Lower lobe of right lung (tissue), 2 donors: ENCODE data around the gene MEG3. TPM values are rescaled to one million over a fixed set of nuclear protein-coding genes. Genes with fewer than 3 reads are reported as not detected.

Experiments
- ATAC-seq, 2 donors: fragments of 200-7000 bp; cut with Tn5 transposase; one replicate each; pipeline ENCODE4 v1.9.1; 2020 to 2022; ENCODE audit warnings: mild to moderate bottlenecking in 2 of 2, moderate library complexity in 2 of 2
- DNase-seq: peaks from one replicate; pipeline ENCODE4 v3.0.0-alpha.2; 2020
- H3K27ac ChIP-seq: fragments of 200-600 bp; one replicate; pipeline ENCODE4 v1.8.0; 2022
- H3K27me3 ChIP-seq: fragments of 200-600 bp; one replicate; pipeline ENCODE4 v1.8.0; 2022; ENCODE audit warnings: low read depth
- H3K36me3 ChIP-seq: fragments of 200-600 bp; one replicate; pipeline ENCODE4 v1.8.0; 2022; ENCODE audit warnings: mild to moderate bottlenecking
- H3K4me1 ChIP-seq: fragments of 200-600 bp; one replicate; pipeline ENCODE4 v1.8.0; 2022
- H3K4me3 ChIP-seq: fragments of 200-600 bp; one replicate; pipeline ENCODE4 v1.8.0; 2022; ENCODE audit warnings: mild to moderate bottlenecking
- H3K9me3 ChIP-seq: fragments of 200-600 bp; one replicate; pipeline ENCODE4 v1.8.0; 2022
- intact Hi-C: fragments of 100-400 bp; cut with DNase I; formaldehyde crosslinking; loops from one replicate; pipeline ENCODE4 v1.11.0; 2022
- total RNA-seq: library from RNA; stranded (reverse); fragmentation: NEBNext Ultra II Directional; extraction: Animal tissue kit (Norgen Biotek cat#: 25700); gene quantifications from one replicate; pipeline ENCODE4 v1.2.1, GENCODE V29; 2021
- TF ChIP-seq, protein P1 (sequence below): fragments of 200-600 bp; IDR thresholded peaks from one replicate; pipeline ENCODE4 v1.8.0; 2022; ENCODE audit warnings: antibody characterized with exemption, mild to moderate bottlenecking
- donor health status: DM: no; HTN: yes; CAD: no; lungs with severe emphysema.

Gene MEG3
- total RNA-seq, 1 donor from 2014 or later, result 16.6 TPM

DNA sequence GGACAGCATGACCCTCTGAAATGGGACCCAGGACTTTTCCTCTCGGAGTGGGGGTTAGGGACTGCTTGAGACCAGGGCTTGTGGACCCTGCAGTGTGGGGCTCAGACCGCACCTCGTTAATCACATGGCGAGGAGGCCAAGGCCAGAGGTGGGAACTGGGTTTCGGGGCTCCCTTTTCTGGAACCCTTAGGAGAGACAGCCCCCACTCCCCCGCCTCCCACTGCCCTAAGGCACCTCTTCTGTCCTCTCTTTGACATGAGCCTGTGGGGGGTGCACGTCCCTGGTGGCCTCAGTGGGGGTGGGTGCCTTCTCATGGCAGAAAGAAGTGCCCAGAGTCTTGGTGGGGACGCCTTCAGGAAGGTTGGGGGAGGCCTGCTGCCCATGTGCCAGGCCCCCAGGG is 53.3 kb downstream of the MEG3 start:
- no peaks in the 10 kb centered on the region for H3K36me3 ChIP-seq
- no peaks in the 10 kb centered on the region for H3K4me1 ChIP-seq
- peaks cover 5% of the 10 kb centered on the region for H3K27me3 ChIP-seq
- DNase-seq, result peak; percentile 18
- no peak overlapping the region for H3K27ac ChIP-seq
- TF ChIP-seq, protein P1, sequence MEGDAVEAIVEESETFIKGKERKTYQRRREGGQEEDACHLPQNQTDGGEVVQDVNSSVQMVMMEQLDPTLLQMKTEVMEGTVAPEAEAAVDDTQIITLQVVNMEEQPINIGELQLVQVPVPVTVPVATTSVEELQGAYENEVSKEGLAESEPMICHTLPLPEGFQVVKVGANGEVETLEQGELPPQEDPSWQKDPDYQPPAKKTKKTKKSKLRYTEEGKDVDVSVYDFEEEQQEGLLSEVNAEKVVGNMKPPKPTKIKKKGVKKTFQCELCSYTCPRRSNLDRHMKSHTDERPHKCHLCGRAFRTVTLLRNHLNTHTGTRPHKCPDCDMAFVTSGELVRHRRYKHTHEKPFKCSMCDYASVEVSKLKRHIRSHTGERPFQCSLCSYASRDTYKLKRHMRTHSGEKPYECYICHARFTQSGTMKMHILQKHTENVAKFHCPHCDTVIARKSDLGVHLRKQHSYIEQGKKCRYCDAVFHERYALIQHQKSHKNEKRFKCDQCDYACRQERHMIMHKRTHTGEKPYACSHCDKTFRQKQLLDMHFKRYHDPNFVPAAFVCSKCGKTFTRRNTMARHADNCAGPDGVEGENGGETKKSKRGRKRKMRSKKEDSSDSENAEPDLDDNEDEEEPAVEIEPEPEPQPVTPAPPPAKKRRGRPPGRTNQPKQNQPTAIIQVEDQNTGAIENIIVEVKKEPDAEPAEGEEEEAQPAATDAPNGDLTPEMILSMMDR, result no peak
- no peak overlapping the region for H3K4me3 ChIP-seq
- no peak for ATAC-seq
- intact Hi-C loops, result no loop called here
- no peaks in the 10 kb centered on the region for H3K9me3 ChIP-seq

DNA sequence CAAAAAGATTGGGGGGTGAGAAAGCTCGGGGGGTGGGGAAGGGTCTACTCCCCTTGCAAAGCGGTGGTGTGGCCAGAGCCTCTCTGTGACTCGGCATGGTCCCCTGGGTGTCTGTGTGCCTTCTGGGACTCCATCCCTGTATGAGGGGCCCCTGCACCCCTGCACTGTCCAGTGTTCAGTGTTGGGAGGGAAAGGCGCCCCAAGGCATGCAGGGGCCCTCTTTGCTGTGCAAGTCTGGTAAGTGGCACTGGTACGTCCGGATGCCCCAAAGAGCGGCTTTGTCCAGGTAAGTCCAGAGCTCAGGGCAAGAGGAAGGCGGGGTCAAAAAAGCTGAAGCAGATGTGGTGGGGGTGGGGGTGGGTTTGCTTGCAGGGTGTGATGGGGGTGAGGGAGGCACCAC is 53.9 kb downstream of the MEG3 start:
- ATAC-seq, result no peak
- H3K27me3 ChIP-seq, result peaks cover 5% of the 10 kb centered on the region
- H3K9me3 ChIP-seq, result no peaks in the 10 kb centered on the region
- no peak overlapping the region for H3K27ac ChIP-seq
- TF ChIP-seq, protein P1, result no peak
- intact Hi-C loops, result no loop called here
- peak; percentile 42 for DNase-seq
- no peaks in the 10 kb centered on the region for H3K36me3 ChIP-seq
- H3K4me3 ChIP-seq, result no peak overlapping the region
- H3K4me1 ChIP-seq, result no peaks in the 10 kb centered on the region

DNA sequence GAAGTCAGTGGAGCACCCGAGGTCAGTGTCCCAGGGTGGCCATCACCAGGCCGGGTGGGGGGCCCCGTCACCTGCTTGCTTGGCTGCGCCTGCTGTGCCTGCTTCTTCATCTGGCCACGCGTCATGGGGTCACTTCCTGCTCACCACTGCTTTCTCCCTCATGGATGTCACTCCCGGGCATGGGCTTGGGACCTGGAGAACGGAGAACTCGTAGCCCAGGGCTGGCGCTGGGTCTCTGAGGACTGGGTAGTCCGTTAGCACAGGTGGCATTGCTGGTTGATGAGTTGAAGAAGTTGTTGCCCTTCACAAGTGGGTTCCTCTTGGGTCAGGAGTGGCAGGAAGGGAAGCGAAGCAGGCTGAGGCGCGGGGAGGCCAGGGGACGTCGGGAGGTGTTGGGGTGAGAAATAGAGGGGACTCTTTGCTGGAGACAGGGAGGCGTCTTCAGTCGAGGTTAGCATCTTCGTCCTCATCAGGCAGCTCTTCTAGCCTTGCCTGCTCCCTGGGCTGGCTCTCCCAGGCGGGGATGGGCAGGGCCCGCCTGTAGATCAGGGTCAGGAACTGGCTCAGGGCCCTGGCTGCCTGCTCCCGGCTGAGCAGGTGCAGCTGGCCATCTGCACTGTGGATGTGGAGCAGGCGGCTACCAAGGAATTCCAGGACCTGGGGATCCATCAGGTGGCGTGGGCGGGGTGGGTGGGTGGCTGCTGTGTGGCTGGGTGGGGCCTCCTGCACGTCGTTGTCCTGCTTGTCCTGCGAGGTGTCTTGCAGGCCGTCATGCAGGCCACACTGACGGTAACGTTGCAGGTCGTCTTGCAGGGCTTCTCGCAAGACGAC is 54.6 kb downstream of the MEG3 start:
- Histone ChIP-seq H3K4me3 (no peak overlapping the region), H3K9me3 (no peaks in the 10 kb centered on the region), H3K36me3 (no peaks in the 10 kb centered on the region), H3K27ac (no peak overlapping the region), H3K4me1 (no peaks in the 10 kb centered on the region), H3K27me3 (peaks cover 5% of the 10 kb centered on the region)
- DNase-seq (peak; percentile 31), ATAC-seq (no peak)
- intact Hi-C loops, result no loop called here
- TF ChIP-seq, protein P1, result no peak

DNA sequence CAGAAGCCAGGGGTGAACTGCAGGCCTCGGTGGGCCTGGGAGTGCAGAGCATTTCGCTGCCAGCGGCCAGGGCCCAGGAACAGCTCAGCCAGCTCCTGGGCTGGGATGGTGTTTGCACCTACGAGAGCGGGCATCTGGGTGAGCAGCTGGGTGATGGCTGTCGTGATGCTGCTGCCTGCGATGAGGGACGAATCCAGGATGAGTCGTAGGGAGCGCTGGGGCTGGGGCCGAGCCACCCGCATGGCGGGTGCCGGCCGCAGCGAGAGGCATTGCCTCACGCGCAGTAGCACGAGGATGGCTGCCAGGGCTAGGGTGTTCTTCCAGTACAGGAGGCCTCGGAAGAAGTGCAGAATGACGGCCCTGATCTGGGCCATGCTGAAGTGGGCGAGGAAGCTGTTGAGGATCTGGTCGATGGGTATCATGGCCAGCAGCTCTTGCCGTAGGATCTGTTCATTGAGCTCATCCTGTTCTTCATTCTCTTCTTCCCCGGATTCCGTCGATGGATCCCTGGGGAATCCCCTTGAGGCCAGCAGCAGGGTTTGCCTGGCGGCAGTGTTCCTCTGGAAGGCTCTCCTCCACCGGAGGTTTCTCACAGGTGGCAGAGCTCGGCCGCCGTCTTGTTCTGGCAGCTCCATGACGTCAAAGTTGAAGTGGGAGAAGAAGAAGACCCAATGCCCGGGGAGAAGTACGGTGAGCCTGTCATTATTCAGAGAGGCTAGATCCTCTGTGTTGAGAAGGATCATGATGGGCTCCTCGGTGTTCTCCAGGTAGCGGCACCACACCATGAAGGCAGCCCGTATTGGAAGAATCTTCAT is 55.5 kb downstream of the MEG3 start:
- TF ChIP-seq, protein P1, result no peak
- Histone ChIP-seq H3K4me1 (no peaks in the 10 kb centered on the region), H3K27me3 (peaks cover 5% of the 10 kb centered on the region), H3K9me3 (no peaks in the 10 kb centered on the region), H3K4me3 (no peak overlapping the region), H3K27ac (no peak overlapping the region), H3K36me3 (no peaks in the 10 kb centered on the region)
- intact Hi-C loops, result no loop called here
- peak; percentile 34 for DNase-seq
- ATAC-seq, result no peak

DNA sequence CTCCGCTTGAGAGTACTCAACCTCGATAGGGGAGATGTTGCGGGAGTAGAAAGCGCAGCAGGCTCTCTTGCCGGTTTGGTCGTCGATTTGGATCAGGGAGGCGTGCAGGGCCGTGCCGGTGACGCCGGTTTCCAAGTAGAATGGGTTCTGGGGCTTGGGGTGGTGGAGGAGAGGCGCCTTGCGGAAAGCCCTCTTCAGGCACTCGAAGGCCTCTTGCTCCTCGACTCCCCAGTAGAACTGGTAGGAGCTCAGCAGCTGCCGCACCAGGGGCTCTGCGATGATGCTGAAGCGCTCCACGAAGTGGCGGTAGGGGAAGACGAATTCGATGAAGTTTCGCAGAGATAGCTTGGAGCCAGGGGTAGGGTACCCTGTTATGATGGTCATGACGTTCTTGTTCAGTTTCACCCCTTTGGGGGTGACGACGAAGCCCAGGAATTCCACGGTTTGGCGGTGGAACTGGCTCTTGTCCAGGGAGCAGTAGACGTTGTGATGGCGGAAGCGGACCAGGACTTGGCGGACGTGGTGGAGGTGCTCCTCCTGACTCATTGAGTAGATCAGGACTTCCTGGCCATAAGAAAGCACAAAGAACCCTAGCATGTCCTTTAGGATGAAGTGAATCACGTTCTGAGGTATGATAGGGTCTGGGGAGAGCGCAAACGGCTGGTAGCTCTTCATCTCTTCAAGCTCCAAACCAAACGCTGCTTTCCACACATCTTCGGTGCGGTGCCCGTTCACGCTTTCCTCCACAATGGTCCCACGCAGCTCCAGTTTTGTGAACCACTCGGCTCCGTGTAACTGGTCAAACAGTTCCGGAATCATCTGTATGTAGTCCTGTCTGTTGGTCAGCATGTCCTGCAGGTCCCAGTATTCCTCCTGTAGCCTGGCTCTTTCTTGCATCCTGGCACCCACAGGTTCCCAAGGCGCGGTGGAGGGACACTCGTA is 56.4 kb downstream of the MEG3 start:
- H3K4me1 ChIP-seq, result no peaks in the 10 kb centered on the region
- intact Hi-C loops, result no loop called here
- H3K4me3 ChIP-seq, result no peak overlapping the region
- TF ChIP-seq, protein P1, result no peak
- H3K27ac ChIP-seq, result no peak overlapping the region
- DNase-seq (peak; percentile 36), ATAC-seq (no peak)
- H3K9me3 ChIP-seq, result no peaks in the 10 kb centered on the region
- no peaks in the 10 kb centered on the region for H3K36me3 ChIP-seq
- peaks cover 8% of the 10 kb centered on the region for H3K27me3 ChIP-seq
